NCI-H2227 (cell line): ENCODE measurements around the gene RNF169.

Source experiments
- DNase-seq: peaks from one replicate; lab custom pipeline; 2025; ENCODE audit not compliant: unreplicated experiment; lab: John Stamatoyannopoulos, UW

The RNF169 gene

GRCh38 chr11:74748211-74749126 is at the start of gene RNF169:
Gene RNF169 (plus strand): TSS chr11:74748849. CDS start chr11:74748881, 32 bp downstream.
- peak; percentile 95 for DNase-seq

- no peak for DNase-seq
These were observed 48.8 kb upstream of the RNF169 start for GRCh38 chr11:74699615-74700396.

- no peak for DNase-seq
These were observed 47.3 kb upstream of the RNF169 start for GRCh38 chr11:74701351-74701750.

GRCh38 chr11:74702383-74703007 is 46.2 kb upstream of the RNF169 start:
- DNase-seq, result peak; percentile 82

GRCh38 chr11:74703211-74703610 is 45.4 kb upstream of the RNF169 start:
- DNase-seq, result no peak

- no peak for DNase-seq
These were observed 41.5 kb upstream of the RNF169 start for GRCh38 chr11:74707182-74707581.

GRCh38 chr11:74707602-74708510 is 40.8 kb upstream of the RNF169 start:
- no peak for DNase-seq

GRCh38 chr11:74709175-74709574 is 39.5 kb upstream of the RNF169 start:
- DNase-seq, result no peak

- no peak for DNase-seq
These were observed 38.2 kb upstream of the RNF169 start for GRCh38 chr11:74710281-74710938.

- no peak for DNase-seq
These were observed 35.0 kb upstream of the RNF169 start for GRCh38 chr11:74713686-74714085.

GRCh38 chr11:74714904-74715303 is 33.7 kb upstream of the RNF169 start:
- DNase-seq, result no peak

- no peak for DNase-seq
These were observed 31.3 kb upstream of the RNF169 start for GRCh38 chr11:74717221-74717969.

GRCh38 chr11:74719011-74719410 is 29.6 kb upstream of the RNF169 start:
- no peak for DNase-seq

- DNase-seq, result no peak
These were observed 27.8 kb upstream of the RNF169 start for GRCh38 chr11:74720596-74721478.

GRCh38 chr11:74721479-74721835 is 27.2 kb upstream of the RNF169 start:
- DNase-seq, result no peak

GRCh38 chr11:74723511-74723910 is 25.1 kb upstream of the RNF169 start:
- DNase-seq, result no peak

- no peak for DNase-seq
These were observed 22.9 kb upstream of the RNF169 start for GRCh38 chr11:74725701-74726100.

GRCh38 chr11:74726547-74727182 is 22.0 kb upstream of the RNF169 start:
- peak; percentile 83 for DNase-seq
